HEK293 (cell line): ENCODE results near the gene AKR1C3.

ENCODE experiments used
- CTCF ChIA-PET: fragments of 350-600 bp; formaldehyde crosslinking; extraction: SDS; loops from one replicate; lab custom pipeline; 2021; ENCODE audit warnings: antibody characterized with exemption; lab: Yijun Ruan, JAX
- POLR2A ChIA-PET: fragments of 300-600 bp; formaldehyde crosslinking; extraction: SDS; loops from one replicate; lab custom pipeline; 2020; ENCODE audit warnings: antibody characterized with exemption, inconsistent platforms; lab: Yijun Ruan, JAX
- H3K27ac ChIP-seq: fragments of 200-500 bp; sonication (Bioruptor generic); 2 replicates; pipeline ENCODE4 v1.5.1; 2014; ENCODE audit warnings: low read depth, low read length, control low read depth, inconsistent platforms; ENCODE audit errors: extremely low read depth
- H3K36me3 ChIP-seq, 2 experiments: fragments of 200-500 bp in 1 of 2; sonication (Bioruptor generic) in 1 of 2; 1 replicate in 1 of 2; 2 replicates in 1 of 2; pipeline ENCODE4 v1.5.1; 2014 to 2017; ENCODE audit warnings: inconsistent platforms in 2 of 2, low read length in 2 of 2; ENCODE audit not compliant: control insufficient read depth in 2 of 2, insufficient read depth in 1 of 2
- H3K4me1 ChIP-seq: fragments of 200-500 bp; sonication (Bioruptor generic); 2 replicates; pipeline ENCODE4 v1.5.1; 2014; ENCODE audit warnings: mild to moderate bottlenecking, low read length, inconsistent platforms; ENCODE audit not compliant: control insufficient read depth, insufficient read depth
- H3K4me3 ChIP-seq: 2 replicates; pipeline ENCODE4 v1.5.1; 2011; ENCODE audit warnings: low read depth, mild to moderate bottlenecking, control low read depth, low read length, moderate library complexity
- H3K9me3 ChIP-seq: fragments of 200-500 bp; sonication (Bioruptor generic); 2 replicates; pipeline ENCODE4 v1.5.1; 2014; ENCODE audit warnings: low read depth, low read length, inconsistent platforms; ENCODE audit not compliant: control insufficient read depth, insufficient read depth
- BCL11B ChIP-seq: fragments of 450-650 bp; formaldehyde crosslinking; IDR thresholded peaks from 2 replicates; pipeline ENCODE4 v1.5.1; 2016; ENCODE audit warnings: low read depth, missing biosample characterization, missing genetic modification characterization
- CTCF ChIP-seq: fragments of 450-650 bp; formaldehyde crosslinking; IDR thresholded peaks from 2 replicates; pipeline ENCODE4 v1.5.1; 2016; ENCODE audit warnings: missing biosample characterization, missing genetic modification characterization
- GFI1B ChIP-seq: fragments of 450-650 bp; formaldehyde crosslinking; IDR thresholded peaks from 2 replicates; pipeline ENCODE4 v1.5.1; 2016; ENCODE audit warnings: missing biosample characterization, missing genetic modification characterization
- GLIS2 ChIP-seq: fragments of 450-650 bp; formaldehyde crosslinking; IDR thresholded peaks from 2 replicates; pipeline ENCODE4 v1.5.1; 2016; ENCODE audit warnings: missing biosample characterization, missing genetic modification characterization
- KLF10 ChIP-seq: fragments of 450-650 bp; IDR thresholded peaks from 2 replicates; pipeline ENCODE4 v1.5.1; 2018; ENCODE audit warnings: missing biosample characterization, mild to moderate bottlenecking, missing genetic modification characterization
- KLF8 ChIP-seq: fragments of 450-650 bp; formaldehyde crosslinking; IDR thresholded peaks from 2 replicates; pipeline ENCODE4 v1.5.1; 2016; ENCODE audit warnings: missing biosample characterization, missing genetic modification characterization
- KLF9 ChIP-seq: fragments of 450-650 bp; formaldehyde crosslinking; IDR thresholded peaks from 2 replicates; pipeline ENCODE4 v1.5.1; 2016; ENCODE audit warnings: missing biosample characterization, missing genetic modification characterization, low read depth
- SP7 ChIP-seq: fragments of 450-650 bp; formaldehyde crosslinking; IDR thresholded peaks from 2 replicates; pipeline ENCODE4 v1.5.1; 2016; ENCODE audit warnings: missing biosample characterization, missing genetic modification characterization
- YY1 ChIP-seq: fragments of 450-650 bp; formaldehyde crosslinking; IDR thresholded peaks from 2 replicates; pipeline ENCODE4 v1.5.1; 2018; ENCODE audit warnings: missing biosample characterization, missing genetic modification characterization
- ZFHX2 ChIP-seq: fragments of 450-650 bp; formaldehyde crosslinking; conservative IDR thresholded peaks from 2 replicates; pipeline ENCODE4 v1.5.1; 2016; ENCODE audit warnings: missing biosample characterization, missing genetic modification characterization
- ZIC2 ChIP-seq: fragments of 450-650 bp; formaldehyde crosslinking; IDR thresholded peaks from 2 replicates; pipeline ENCODE4 v1.5.1; 2016; ENCODE audit warnings: missing biosample characterization, missing genetic modification characterization
- ZNF112 ChIP-seq: fragments of 450-650 bp; formaldehyde crosslinking; IDR thresholded peaks from 2 replicates; pipeline ENCODE4 v1.5.0; 2017; ENCODE audit warnings: missing biosample characterization, missing genetic modification characterization
- ZNF121 ChIP-seq: fragments of 450-650 bp; formaldehyde crosslinking; IDR thresholded peaks from 2 replicates; pipeline ENCODE4 v1.5.1; 2016; ENCODE audit warnings: missing biosample characterization, missing genetic modification characterization
- ZNF146 ChIP-seq: fragments of 450-650 bp; formaldehyde crosslinking; IDR thresholded peaks from 2 replicates; pipeline ENCODE4 v1.5.1; 2016; ENCODE audit warnings: missing biosample characterization, missing genetic modification characterization
- ZNF16 ChIP-seq: fragments of 450-650 bp; formaldehyde crosslinking; IDR thresholded peaks from 2 replicates; pipeline ENCODE4 v1.5.1; 2016; ENCODE audit warnings: low read depth, missing biosample characterization, missing genetic modification characterization
- ZNF202 ChIP-seq: fragments of 450-650 bp; formaldehyde crosslinking; IDR thresholded peaks from 2 replicates; pipeline ENCODE4 v1.5.1; 2016; ENCODE audit warnings: missing biosample characterization, missing genetic modification characterization, borderline replicate concordance
- ZNF23 ChIP-seq: fragments of 450-650 bp; formaldehyde crosslinking; IDR thresholded peaks from 2 replicates; pipeline ENCODE4 v1.5.1; 2016; ENCODE audit warnings: missing biosample characterization, missing genetic modification characterization, borderline replicate concordance
- ZNF24 ChIP-seq: fragments of 450-650 bp; formaldehyde crosslinking; IDR thresholded peaks from 2 replicates; pipeline ENCODE4 v1.5.1; 2016; ENCODE audit warnings: missing biosample characterization, missing genetic modification characterization
- ZNF248 ChIP-seq: fragments of 450-650 bp; formaldehyde crosslinking; IDR thresholded peaks from 2 replicates; pipeline ENCODE4 v1.5.1; 2017; ENCODE audit warnings: missing biosample characterization, missing genetic modification characterization
- ZNF350 ChIP-seq: fragments of 450-650 bp; formaldehyde crosslinking; IDR thresholded peaks from 2 replicates; pipeline ENCODE4 v1.5.0; 2017; ENCODE audit warnings: missing biosample characterization, mild to moderate bottlenecking, missing genetic modification characterization
- ZNF510 ChIP-seq: fragments of 450-650 bp; formaldehyde crosslinking; IDR thresholded peaks from 2 replicates; pipeline ENCODE4 v1.5.1; 2018; ENCODE audit warnings: mild to moderate bottlenecking, missing genetic modification characterization, missing biosample characterization; ENCODE audit not compliant: insufficient replicate concordance
- ZNF548 ChIP-seq: fragments of 450-650 bp; formaldehyde crosslinking; IDR thresholded peaks from 2 replicates; pipeline ENCODE4 v1.5.1; 2016; ENCODE audit warnings: missing biosample characterization, missing genetic modification characterization
- ZNF549 ChIP-seq: fragments of 450-650 bp; IDR thresholded peaks from 2 replicates; pipeline ENCODE4 v1.5.1; 2018; ENCODE audit warnings: missing biosample characterization, missing genetic modification characterization, mild to moderate bottlenecking, inconsistent platforms, moderate library complexity
- ZNF610 ChIP-seq: fragments of 450-650 bp; formaldehyde crosslinking; IDR thresholded peaks from 2 replicates; pipeline ENCODE4 v1.5.1; 2016; ENCODE audit warnings: missing biosample characterization, missing genetic modification characterization, borderline replicate concordance
- ZNF629 ChIP-seq: fragments of 450-650 bp; formaldehyde crosslinking; IDR thresholded peaks from 2 replicates; pipeline ENCODE4 v1.5.1; 2017; ENCODE audit warnings: missing biosample characterization, missing genetic modification characterization
- ZNF664 ChIP-seq: fragments of 450-650 bp; formaldehyde crosslinking; IDR thresholded peaks from 2 replicates; pipeline ENCODE4 v1.5.1; 2016; ENCODE audit warnings: missing biosample characterization, missing genetic modification characterization
- ZNF747 ChIP-seq: fragments of 450-650 bp; formaldehyde crosslinking; IDR thresholded peaks from 2 replicates; pipeline ENCODE4 v1.5.1; 2016; ENCODE audit warnings: missing biosample characterization, missing genetic modification characterization
- ZNF768 ChIP-seq: fragments of 450-650 bp; formaldehyde crosslinking; IDR thresholded peaks from 2 replicates; pipeline ENCODE4 v1.5.1; 2018; ENCODE audit warnings: missing biosample characterization, mild to moderate bottlenecking, missing genetic modification characterization
- ZNF792 ChIP-seq: fragments of 450-650 bp; formaldehyde crosslinking; IDR thresholded peaks from 2 replicates; pipeline ENCODE4 v1.5.1; 2016; ENCODE audit warnings: missing biosample characterization, missing genetic modification characterization
- ZSCAN5A ChIP-seq: fragments of 450-650 bp; formaldehyde crosslinking; IDR thresholded peaks from 2 replicates; pipeline ENCODE4 v1.5.1; 2016; ENCODE audit warnings: missing biosample characterization, missing genetic modification characterization
- TF ChIP-seq, protein P1 (sequence below): fragments of 450-650 bp; formaldehyde crosslinking; IDR thresholded peaks from 2 replicates; pipeline ENCODE4 v1.5.1; 2016; ENCODE audit warnings: missing biosample characterization, missing genetic modification characterization
- TF ChIP-seq, protein P2 (sequence below): fragments of 450-650 bp; formaldehyde crosslinking; IDR thresholded peaks from 2 replicates; pipeline ENCODE4 v1.5.1; 2017; ENCODE audit warnings: missing biosample characterization, mild to moderate bottlenecking, missing genetic modification characterization, moderate library complexity

The AKR1C3 gene

DNA sequence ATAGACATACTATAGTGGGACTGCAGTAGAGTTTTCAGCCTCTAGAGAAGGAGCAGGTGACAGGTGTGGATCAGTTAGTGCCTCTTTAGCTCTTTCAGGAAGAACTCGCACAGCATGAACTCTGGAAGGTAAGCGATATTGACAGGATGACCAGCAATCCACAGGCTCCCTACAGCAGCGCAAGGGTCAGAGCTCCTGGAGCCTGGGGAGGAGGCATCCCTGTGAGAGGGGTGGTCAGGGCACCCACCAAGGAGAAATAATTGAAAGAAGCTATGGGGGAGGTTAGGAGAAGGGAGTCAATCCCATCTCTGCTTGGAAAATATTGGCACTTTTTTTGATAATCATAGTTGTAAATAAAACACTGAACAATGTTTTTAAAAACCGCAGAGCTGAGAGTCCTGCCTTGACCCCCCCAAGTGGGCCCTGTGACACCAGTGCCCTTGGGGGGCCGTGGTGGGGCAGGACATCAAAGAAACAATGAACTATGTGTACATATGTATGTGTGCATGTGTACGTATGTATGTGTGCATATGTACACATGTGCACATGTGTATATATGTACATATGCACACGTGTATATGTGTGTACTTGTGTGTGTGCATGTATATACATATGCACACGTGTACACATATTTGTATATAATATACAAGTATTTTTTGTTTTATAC lies 13.8 kb downstream of the AKR1C3 start:
- Histone ChIP-seq H3K4me1 (no peaks in the 10 kb centered on the region), H3K36me3 (peaks cover 0 to 7% of the 10 kb centered on the region in 2 experiments; a peak in 1 of 3 replicates), H3K9me3 (no peaks in the 10 kb centered on the region), H3K4me3 (no peak overlapping the region), H3K27ac (no peak overlapping the region)
- CTCF ChIA-PET, result interaction anchor here (1.7 to 2.1 kb wide), 2 partner anchors 14 to 258 kb away, joined by 3 to 5 read pairs; partner anchors contain the start of gene AKR1C3
- POLR2A ChIA-PET, result no interaction called here
- no peak for TF ChIP-seq ZNF202 (tag by site-specific recombination)
- no peak for TF ChIP-seq ZFHX2 (tag by site-specific recombination)
- no peak for TF ChIP-seq ZNF510 (tag by site-specific recombination)
- TF ChIP-seq GFI1B (tag by site-specific recombination), result no peak
- no peak for TF ChIP-seq ZNF664 (tag by site-specific recombination)
- no peak for TF ChIP-seq ZNF248 (tag by site-specific recombination)
- TF ChIP-seq ZIC2, result no peak
- TF ChIP-seq ZNF768, result no peak
- TF ChIP-seq, protein P1, sequence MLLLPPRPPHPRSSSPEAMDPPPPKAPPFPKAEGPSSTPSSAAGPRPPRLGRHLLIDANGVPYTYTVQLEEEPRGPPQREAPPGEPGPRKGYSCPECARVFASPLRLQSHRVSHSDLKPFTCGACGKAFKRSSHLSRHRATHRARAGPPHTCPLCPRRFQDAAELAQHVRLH, result no peak
- TF ChIP-seq CTCF (tag by site-specific recombination), result no peak
- no peak for TF ChIP-seq SP7 (tag by site-specific recombination)
- TF ChIP-seq GLIS2 (tag by site-specific recombination), result no peak
- TF ChIP-seq ZNF792 (tag by site-specific recombination), result no peak
- no peak for TF ChIP-seq ZNF23 (tag by site-specific recombination)
- no peak for TF ChIP-seq ZNF112 (tag by site-specific recombination)
- no peak for TF ChIP-seq ZNF747 (tag by site-specific recombination)
- no peak for TF ChIP-seq ZSCAN5A (tag by site-specific recombination)

- H3K4me1 ChIP-seq, result no peaks in the 10 kb centered on the region
- no peak overlapping the region for H3K27ac ChIP-seq
- H3K36me3 ChIP-seq, result peaks cover 0 to 4% of the 10 kb centered on the region in 2 experiments; a peak in 1 of 3 replicates
- H3K9me3 ChIP-seq, result no peaks in the 10 kb centered on the region
- ChIA-PET CTCF (no interaction called here), POLR2A (no interaction called here)
- H3K4me3 ChIP-seq, result no peak overlapping the region
- TF ChIP-seq ZNF548 (tag by site-specific recombination) (no peak), ZNF146 (tag by site-specific recombination) (no peak), KLF8 (tag by site-specific recombination) (no peak), KLF9 (tag by site-specific recombination) (no peak), ZNF350 (tag by site-specific recombination) (no peak), ZNF121 (tag by site-specific recombination) (no peak), BCL11B (tag by site-specific recombination) (no peak), ZNF610 (no peak), ZNF16 (tag by site-specific recombination) (no peak), ZIC2 (no peak), KLF10 (no peak), YY1 (no peak), ZNF549 (no peak), ZNF629 (tag by site-specific recombination) (no peak), ZNF24 (tag by site-specific recombination) (no peak)
- TF ChIP-seq, protein P2, sequence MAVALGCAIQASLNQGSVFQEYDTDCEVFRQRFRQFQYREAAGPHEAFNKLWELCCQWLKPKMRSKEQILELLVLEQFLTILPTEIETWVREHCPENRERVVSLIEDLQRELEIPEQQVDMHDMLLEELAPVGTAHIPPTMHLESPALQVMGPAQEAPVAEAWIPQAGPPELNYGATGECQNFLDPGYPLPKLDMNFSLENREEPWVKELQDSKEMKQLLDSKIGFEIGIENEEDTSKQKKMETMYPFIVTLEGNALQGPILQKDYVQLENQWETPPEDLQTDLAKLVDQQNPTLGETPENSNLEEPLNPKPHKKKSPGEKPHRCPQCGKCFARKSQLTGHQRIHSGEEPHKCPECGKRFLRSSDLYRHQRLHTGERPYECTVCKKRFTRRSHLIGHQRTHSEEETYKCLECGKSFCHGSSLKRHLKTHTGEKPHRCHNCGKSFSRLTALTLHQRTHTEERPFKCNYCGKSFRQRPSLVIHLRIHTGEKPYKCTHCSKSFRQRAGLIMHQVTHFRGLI, result no peak
Measured at GRCh38 chr10:5108658-5109416, 14.6 kb downstream of the AKR1C3 start.
